ENCODE measurements around the gene SPTLC2. TPM values are rescaled to one million over a fixed set of nuclear protein-coding genes. Genes with fewer than 3 reads are reported as not detected.

Gene SPTLC2
- total RNA-seq, 4 donors from 2014 or later: 18.9 to 24.6 (median 22.8) TPM

GRCh38 chr14:77610553-77610952 is 5.9 kb downstream of the SPTLC2 start:
- 95% methylated on average over 3 of the region's 3 CpGs for WGBS
- H3K36me3 ChIP-seq: no peaks in the 10 kb centered on the region
- H3K4me3 ChIP-seq: no peak overlapping the region
- H3K4me1 ChIP-seq: peaks cover 32% of the 10 kb centered on the region
- no peak overlapping the region for H3K27ac ChIP-seq
- no peak for DNase-seq (ENCODE audit: low spot score in 2 of 2)
- H3K9me3 ChIP-seq: no peaks in the 10 kb centered on the region
- no peaks in the 10 kb centered on the region for H3K27me3 ChIP-seq
- no peak for TF ChIP-seq POLR2A (IDR thresholded peaks at IDR 0.05)

DNA sequence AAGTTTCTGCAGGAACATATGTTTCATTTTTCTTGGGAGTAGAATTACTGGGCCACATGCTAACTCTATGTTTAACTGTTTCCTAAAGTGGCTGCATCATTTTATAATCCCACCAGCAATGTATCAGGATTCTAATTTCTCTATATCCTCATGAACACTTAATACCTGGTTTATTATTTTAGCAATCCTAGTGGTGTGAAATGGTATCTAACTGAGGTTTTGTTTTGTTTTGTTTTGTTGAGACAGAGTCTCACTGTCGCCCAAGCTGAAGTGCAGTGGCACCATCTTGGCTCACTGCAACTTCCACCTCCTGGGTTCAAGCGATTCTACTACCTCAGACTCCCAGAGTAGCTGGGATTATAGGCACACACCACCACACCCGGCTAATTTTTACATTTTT is 6.5 kb downstream of the SPTLC2 start:
- H3K4me1 ChIP-seq: peaks cover 29% of the 10 kb centered on the region
- DNase-seq (ENCODE audit: low spot score in 2 of 2): no peak
- TF ChIP-seq POLR2A (IDR thresholded peaks at IDR 0.05) (no peak), EP300 (IDR thresholded peaks at IDR 0.05) (no peak), CTCF (IDR thresholded peaks at IDR 0.05) (no peak), POLR2AphosphoS5 (IDR thresholded peaks at IDR 0.05) (no peak)
- H3K4me3 ChIP-seq: no peak overlapping the region
- 93% methylated on average over 3 of the region's 3 CpGs for WGBS
- no peak overlapping the region for H3K27ac ChIP-seq
- no peaks in the 10 kb centered on the region for H3K36me3 ChIP-seq
- H3K27me3 ChIP-seq: no peaks in the 10 kb centered on the region
- no peaks in the 10 kb centered on the region for H3K9me3 ChIP-seq

DNA sequence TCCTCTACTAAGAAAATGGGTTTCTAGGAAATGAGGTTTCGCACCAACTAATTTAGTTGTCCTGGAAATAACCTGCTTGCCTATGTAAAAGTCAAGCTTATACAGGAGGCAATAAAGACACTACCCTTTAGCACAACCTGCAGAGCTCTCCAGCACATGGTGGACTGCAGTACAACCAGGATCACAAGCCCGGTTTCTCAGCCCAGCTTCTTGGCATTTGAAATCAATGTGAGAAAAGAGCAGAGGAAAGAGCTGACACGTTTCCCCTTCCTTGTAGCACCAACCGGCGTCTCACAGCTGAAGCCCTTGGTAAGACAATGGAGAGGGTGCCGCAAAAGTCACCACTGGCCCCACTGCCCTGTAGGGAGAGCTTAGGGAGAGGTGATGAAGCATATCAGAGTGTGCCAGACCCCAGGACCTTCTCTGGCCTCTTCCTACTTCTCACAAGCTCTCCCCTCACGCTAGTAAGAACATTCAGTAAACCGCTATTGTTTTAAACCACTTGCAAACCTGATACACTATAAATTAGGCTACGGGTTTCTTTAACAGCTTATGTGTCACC is 8.6 kb downstream of the SPTLC2 start:
- no peaks in the 10 kb centered on the region for H3K9me3 ChIP-seq
- DNase-seq (ENCODE audit: low spot score in 2 of 2): no peak
- H3K27me3 ChIP-seq: no peaks in the 10 kb centered on the region
- WGBS: 69% methylated on average over 9 of the region's 9 CpGs
- H3K4me1 ChIP-seq: peaks cover 28% of the 10 kb centered on the region
- H3K27ac ChIP-seq: no peak overlapping the region
- TF ChIP-seq EP300 (IDR thresholded peaks at IDR 0.05) (no peak), CTCF (IDR thresholded peaks at IDR 0.05) (no peak)
- H3K4me3 ChIP-seq: no peak overlapping the region
- H3K36me3 ChIP-seq: no peaks in the 10 kb centered on the region

- TF ChIP-seq CTCF (IDR thresholded peaks at IDR 0.05): no peak
- Histone ChIP-seq H3K4me1 (peaks cover 28% of the 10 kb centered on the region), H3K4me3 (no peak overlapping the region), H3K36me3 (no peaks in the 10 kb centered on the region), H3K27me3 (no peaks in the 10 kb centered on the region), H3K9me3 (no peaks in the 10 kb centered on the region), H3K27ac (no peak overlapping the region)
- no peak for DNase-seq (ENCODE audit: low spot score in 2 of 2)
- 46% methylated on average over 3 of the region's 3 CpGs for WGBS
These were observed 11.0 kb downstream of the SPTLC2 start for GRCh38 chr14:77605392-77605972.

DNA sequence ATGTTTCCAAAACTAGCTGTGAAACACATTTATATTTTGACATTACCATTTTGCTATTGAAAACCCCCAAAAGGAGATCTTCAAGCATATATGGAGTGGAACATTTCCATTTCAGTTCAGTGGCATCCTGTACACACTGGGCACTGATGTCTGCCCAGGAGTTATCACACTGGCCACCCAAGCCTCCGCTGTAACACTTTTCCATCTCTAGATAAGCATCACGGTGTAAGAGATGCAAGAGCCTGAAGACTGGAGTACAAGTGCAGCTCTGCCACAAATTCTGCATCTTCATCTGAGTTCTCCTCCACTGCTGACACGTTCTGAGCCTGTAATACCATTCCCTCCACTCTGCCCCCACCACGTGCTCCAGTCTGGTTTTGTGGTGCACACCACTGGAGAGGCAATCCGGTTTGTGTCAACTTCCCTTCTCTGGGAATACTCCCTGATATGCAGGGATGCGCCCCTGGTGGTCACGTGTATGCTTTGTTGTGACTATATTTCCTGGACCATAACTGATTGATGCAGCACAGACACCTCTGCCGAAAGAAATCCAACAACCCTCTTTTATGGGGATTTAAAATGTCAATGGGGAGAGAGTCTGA is 12.7 kb downstream of the SPTLC2 start:
- Histone ChIP-seq H3K27me3 (no peaks in the 10 kb centered on the region), H3K4me1 (peaks cover 39% of the 10 kb centered on the region), H3K27ac (no peak overlapping the region), H3K9me3 (no peaks in the 10 kb centered on the region), H3K36me3 (no peaks in the 10 kb centered on the region), H3K4me3 (no peak overlapping the region)
- TF ChIP-seq POLR2AphosphoS5 (IDR thresholded peaks at IDR 0.05): no peak
- peak in 1 of 2 donors; percentile 17 for TF ChIP-seq CTCF (IDR thresholded peaks at IDR 0.05)
- no peak for TF ChIP-seq POLR2A (IDR thresholded peaks at IDR 0.05)
- WGBS: 51% methylated on average over 8 of the region's 8 CpGs
- no peak for DNase-seq (ENCODE audit: low spot score in 2 of 2)

Measured in suprapubic skin (tissue), 4 donors.